GM12892 (cell line): ENCODE data around the gene ATG10.

Source experiments
- POLR2A ChIP-seq: IDR thresholded peaks from 2 replicates; pipeline ENCODE4 v1.6.1; 2011; ENCODE audit warnings: low read depth, low read length, control low read depth
- POLR2AphosphoS5 ChIP-seq: IDR thresholded peaks from 2 replicates; pipeline ENCODE4 v1.6.1; 2011; ENCODE audit warnings: low read depth, low read length, control low read depth

- no peak for TF ChIP-seq POLR2A
- TF ChIP-seq POLR2AphosphoS5, result no peak
Measured at GRCh38 chr5:82204567-82204966, 232.7 kb downstream of the ATG10 start.
